ENCODE data around the gene ENOX2. TPM values are rescaled to one million over a fixed set of nuclear protein-coding genes. Genes with fewer than 3 reads are reported as not detected.

The ENOX2 gene
- total RNA-seq, 3 donors from 2014 or later: 11.5 to 20.3 (median 15.2) TPM

DNA sequence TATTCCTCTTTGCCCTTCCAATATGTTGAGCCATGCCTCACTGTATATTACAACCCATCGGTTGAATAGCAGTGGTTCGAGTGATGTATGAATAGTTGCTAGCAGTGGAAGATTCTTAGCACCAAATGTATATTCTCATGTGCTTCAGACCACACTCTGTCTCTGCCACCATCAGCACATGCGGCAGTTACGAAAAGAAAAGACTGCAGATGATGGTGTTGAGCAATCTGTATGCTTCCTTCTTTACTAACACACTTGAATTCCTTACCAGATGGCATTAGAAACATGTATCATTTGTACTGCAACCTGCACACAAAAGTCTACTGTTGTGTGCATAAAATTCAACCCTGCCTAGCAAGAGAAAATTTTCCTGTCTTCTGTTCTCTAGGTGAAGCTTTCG lies 214.6 kb downstream of the ENOX2 start:
- H3K4me3 ChIP-seq: no peak overlapping the region
- no peaks in the 10 kb centered on the region for H3K4me1 ChIP-seq
- TF ChIP-seq POLR2AphosphoS5 (IDR thresholded peaks at IDR 0.05): no peak
- TF ChIP-seq, protein P1, sequence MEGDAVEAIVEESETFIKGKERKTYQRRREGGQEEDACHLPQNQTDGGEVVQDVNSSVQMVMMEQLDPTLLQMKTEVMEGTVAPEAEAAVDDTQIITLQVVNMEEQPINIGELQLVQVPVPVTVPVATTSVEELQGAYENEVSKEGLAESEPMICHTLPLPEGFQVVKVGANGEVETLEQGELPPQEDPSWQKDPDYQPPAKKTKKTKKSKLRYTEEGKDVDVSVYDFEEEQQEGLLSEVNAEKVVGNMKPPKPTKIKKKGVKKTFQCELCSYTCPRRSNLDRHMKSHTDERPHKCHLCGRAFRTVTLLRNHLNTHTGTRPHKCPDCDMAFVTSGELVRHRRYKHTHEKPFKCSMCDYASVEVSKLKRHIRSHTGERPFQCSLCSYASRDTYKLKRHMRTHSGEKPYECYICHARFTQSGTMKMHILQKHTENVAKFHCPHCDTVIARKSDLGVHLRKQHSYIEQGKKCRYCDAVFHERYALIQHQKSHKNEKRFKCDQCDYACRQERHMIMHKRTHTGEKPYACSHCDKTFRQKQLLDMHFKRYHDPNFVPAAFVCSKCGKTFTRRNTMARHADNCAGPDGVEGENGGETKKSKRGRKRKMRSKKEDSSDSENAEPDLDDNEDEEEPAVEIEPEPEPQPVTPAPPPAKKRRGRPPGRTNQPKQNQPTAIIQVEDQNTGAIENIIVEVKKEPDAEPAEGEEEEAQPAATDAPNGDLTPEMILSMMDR (IDR thresholded peaks at IDR 0.05): no peak
- TF ChIP-seq POLR2A (IDR thresholded peaks at IDR 0.05): no peak
- no peaks in the 10 kb centered on the region for H3K36me3 ChIP-seq
- intact Hi-C loops (cut with DNase I; ENCODE audit: low total_unique reads): no loop called here
- H3K9me3 ChIP-seq: no peaks in the 10 kb centered on the region
- peaks cover 0 to 10% of the 10 kb centered on the region in 2 donors for H3K27me3 ChIP-seq
- no peak overlapping the region for H3K27ac ChIP-seq
- no peak for DNase-seq (ENCODE audit: low spot score in 2 of 2)

DNA sequence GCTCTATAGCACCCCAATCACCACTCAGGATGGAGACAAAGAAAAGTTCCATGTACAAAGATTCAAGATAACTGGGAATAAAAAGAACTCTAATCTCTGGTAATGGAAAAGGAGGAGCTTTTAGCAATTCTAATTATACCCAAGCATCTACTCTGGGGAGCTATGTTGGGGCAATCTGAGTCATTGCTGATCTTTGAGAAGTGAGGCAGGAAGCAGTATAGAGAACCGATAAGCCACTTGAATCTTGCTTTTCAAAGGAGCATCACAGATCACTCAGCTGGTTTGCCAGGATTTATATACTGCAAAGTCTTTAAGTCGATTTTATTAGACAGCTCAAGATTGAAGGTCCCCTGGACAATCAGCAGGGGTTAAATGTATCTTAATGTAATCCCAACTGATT lies 220.0 kb downstream of the ENOX2 start:
- H3K27ac ChIP-seq: no peak overlapping the region
- no peak for DNase-seq (ENCODE audit: low spot score in 2 of 2)

DNA sequence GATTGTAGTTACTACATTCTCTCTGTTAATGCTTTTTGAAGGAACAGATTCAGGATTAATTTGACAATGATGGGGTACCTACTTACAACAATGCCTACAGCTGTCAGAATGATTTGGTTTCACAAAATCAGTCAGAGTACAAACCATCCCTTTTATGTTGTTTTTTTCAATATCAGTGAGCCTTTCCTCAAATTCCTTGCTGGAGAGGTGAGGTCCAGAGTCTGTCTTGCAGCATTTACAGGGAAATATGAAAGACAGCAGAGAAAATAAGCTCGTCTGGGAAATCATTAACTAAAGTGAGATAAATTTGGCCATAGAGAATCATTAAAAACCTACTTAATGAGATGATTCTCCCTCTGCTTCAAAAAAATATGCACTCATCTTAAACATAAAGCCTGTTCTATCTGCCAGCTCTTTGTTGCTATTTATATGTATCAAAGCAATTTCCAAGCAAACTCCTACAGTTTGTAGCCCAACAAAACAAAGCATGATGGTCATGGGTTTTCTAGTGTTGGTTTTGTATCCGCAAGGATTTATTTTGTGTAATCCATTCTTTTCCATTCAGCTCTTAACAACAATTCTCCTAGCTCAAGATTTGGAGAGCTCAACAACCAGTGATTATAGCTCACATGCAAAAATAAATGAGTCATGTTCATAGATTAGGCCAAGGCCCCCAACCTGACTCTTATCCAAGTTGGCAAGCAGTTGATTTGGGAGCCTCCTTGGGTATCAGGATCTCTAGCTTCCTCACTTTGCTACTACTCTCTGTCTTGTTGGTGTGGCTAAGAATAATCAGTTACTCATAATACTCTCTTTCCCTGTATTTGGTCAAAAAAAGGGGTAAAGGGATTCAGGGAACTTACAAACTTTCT lies 222.6 kb downstream of the ENOX2 start:
- H3K27me3 ChIP-seq: peaks cover 0 to 13% of the 10 kb centered on the region in 2 donors
- no peaks in the 10 kb centered on the region for H3K9me3 ChIP-seq
- TF ChIP-seq POLR2AphosphoS5 (IDR thresholded peaks at IDR 0.05) (no peak), POLR2A (IDR thresholded peaks at IDR 0.05) (no peak)
- TF ChIP-seq, protein P1 (IDR thresholded peaks at IDR 0.05): no peak
- no peak overlapping the region for H3K27ac ChIP-seq
- no peak for DNase-seq (ENCODE audit: low spot score in 2 of 2)
- H3K4me3 ChIP-seq: no peak overlapping the region
- no peaks in the 10 kb centered on the region for H3K36me3 ChIP-seq
- intact Hi-C loops (cut with DNase I; ENCODE audit: low total_unique reads): no loop called here
- no peaks in the 10 kb centered on the region for H3K4me1 ChIP-seq

More for the DNA sequence above, 220.0 kb downstream of the ENOX2 start:
- H3K9me3 ChIP-seq: no peaks in the 10 kb centered on the region
- intact Hi-C loops (cut with DNase I; ENCODE audit: low total_unique reads): no loop called here
- H3K4me1 ChIP-seq: no peaks in the 10 kb centered on the region
- no peaks in the 10 kb centered on the region for H3K36me3 ChIP-seq
- no peak overlapping the region for H3K4me3 ChIP-seq
- no peak for TF ChIP-seq POLR2AphosphoS5 (IDR thresholded peaks at IDR 0.05)
- H3K27me3 ChIP-seq: peaks cover 0 to 13% of the 10 kb centered on the region in 2 donors

DNA sequence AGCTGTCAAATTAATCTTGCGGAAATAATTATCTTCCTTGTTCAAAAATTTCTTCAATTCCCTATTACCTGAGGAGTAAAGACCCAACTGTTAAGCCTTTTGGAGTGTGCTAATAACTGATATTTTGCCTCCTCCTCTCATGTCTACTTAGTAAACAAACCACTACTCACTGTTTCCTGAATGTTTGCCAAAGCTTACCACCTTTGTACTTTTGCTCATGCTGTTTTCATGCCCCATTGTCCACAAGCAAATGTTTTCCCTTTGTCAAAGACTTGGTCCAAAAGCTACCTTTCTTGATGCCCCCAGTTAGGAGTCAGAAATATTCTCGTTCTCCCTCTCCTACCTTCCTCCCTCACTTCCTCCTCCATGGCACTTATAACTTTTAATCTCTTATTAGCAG lies 226.1 kb downstream of the ENOX2 start:
- Histone ChIP-seq H3K27me3 (peaks cover 0 to 8% of the 10 kb centered on the region in 2 donors), H3K4me1 (no peaks in the 10 kb centered on the region), H3K9me3 (peaks cover 0 to 19% of the 10 kb centered on the region in 2 donors), H3K4me3 (no peak overlapping the region), H3K27ac (no peak overlapping the region), H3K36me3 (no peaks in the 10 kb centered on the region)
- no peak for DNase-seq (ENCODE audit: low spot score in 2 of 2)
- TF ChIP-seq POLR2A (IDR thresholded peaks at IDR 0.05) (no peak), POLR2AphosphoS5 (IDR thresholded peaks at IDR 0.05) (no peak)
- TF ChIP-seq, protein P1 (IDR thresholded peaks at IDR 0.05): no peak
- intact Hi-C loops (cut with DNase I; ENCODE audit: low total_unique reads): no loop called here

DNA sequence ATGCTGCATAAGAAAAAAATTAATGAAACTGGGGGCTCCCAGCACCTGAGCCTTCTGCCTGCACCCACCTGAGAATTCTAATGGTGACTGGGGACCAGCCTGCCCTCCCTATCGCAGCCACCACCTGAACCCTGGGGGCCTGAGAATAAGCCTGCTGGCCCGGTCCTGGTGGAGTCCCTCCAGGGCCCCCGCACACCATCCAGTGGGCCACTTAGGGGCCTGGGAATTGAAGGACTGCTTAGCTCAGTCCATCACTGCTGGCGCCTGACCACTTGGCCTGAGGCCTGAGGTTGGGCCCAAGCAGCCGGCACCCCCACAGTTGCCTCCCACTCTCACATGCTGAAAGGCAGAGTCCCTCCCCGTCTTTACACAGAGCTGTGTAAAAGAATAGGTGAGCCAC lies 230.8 kb downstream of the ENOX2 start:
- TF ChIP-seq, protein P1 (IDR thresholded peaks at IDR 0.05): no peak
- no peak for TF ChIP-seq POLR2AphosphoS5 (IDR thresholded peaks at IDR 0.05)
- TF ChIP-seq POLR2A (IDR thresholded peaks at IDR 0.05): no peak
- no peaks in the 10 kb centered on the region for H3K4me1 ChIP-seq
- intact Hi-C loops (cut with DNase I; ENCODE audit: low total_unique reads): no loop called here
- peaks cover 0 to 19% of the 10 kb centered on the region in 2 donors for H3K9me3 ChIP-seq
- no peak overlapping the region for H3K27ac ChIP-seq
- no peaks in the 10 kb centered on the region for H3K36me3 ChIP-seq
- H3K27me3 ChIP-seq: no peaks in the 10 kb centered on the region
- no peak for DNase-seq (ENCODE audit: low spot score in 2 of 2)
- H3K4me3 ChIP-seq: no peak overlapping the region
